ENCODE results near the gene OR7G3. TPM values are rescaled to one million over a fixed set of nuclear protein-coding genes. Genes with fewer than 3 reads are reported as not detected.

Gene OR7G3
- total RNA-seq, 5 donors from 2014 or later (not counting 1 experiment from before 2014, with no cell fraction given): not detected

- POLR2A ChIA-PET: no interaction called here
- ATAC-seq (replicated peaks in 1 of 4): no peak
- Mint-ChIP-seq H3K4me1 (peaks cover 0 to 6% (median 2%) of the 10 kb centered on the region in 3 donors), H3K27ac (no peak overlapping the region), H3K27me3 (peaks cover 18 to 19% of the 10 kb centered on the region in 2 donors), H3K36me3 (no peaks in the 10 kb centered on the region), H3K9me3 (no peaks in the 10 kb centered on the region), H3K4me3 (no peak overlapping the region)
- Histone ChIP-seq H3K27me3 (replicated peaks in 1 of 2; ENCODE audit: control insufficient read depth in 2 of 2, extremely low read depth in 1 of 2, insufficient read depth in 2 of 2, low read length in 1 of 2) (peaks cover 2 to 25% of the 10 kb centered on the region in 2 experiments), H3K36me3 (ENCODE audit: control insufficient read depth in 2 of 2, extremely low read depth in 1 of 2, insufficient read depth in 1 of 2, low read length in 1 of 2) (no peaks in the 10 kb centered on the region), H3K4me3 (ENCODE audit: control insufficient read depth in 1 of 2, extremely low read depth in 1 of 2, low read length in 1 of 2) (no peak overlapping the region), H3K4me1 (ENCODE audit: control insufficient read depth in 1 of 2, extremely low read depth in 1 of 2, insufficient read depth in 2 of 2, low read length in 2 of 2) (no peaks in the 10 kb centered on the region), H3K9me3 (no peaks in the 10 kb centered on the region), H3K27ac (ENCODE audit: low read length) (no peak overlapping the region)
- no CpG with 5 or more reads among the region's 1 CpG for WGBS (ENCODE audit: insufficient coverage)
- DNase-seq: no peak
- CTCF ChIA-PET: interaction anchor here in 1 of 2 donors (0.6 kb wide), 1 partner anchor 1996 kb away, joined by 4 read pairs; no protein-coding TSS in a partner anchor
These were observed 4.2 kb upstream of the OR7G3 start for GRCh38 chr19:9130965-9131364.

GRCh38 chr19:9128171-9128570, 1.4 kb upstream of the OR7G3 start:
- CTCF ChIA-PET: no interaction called here
- H3K27me3 ChIP-seq (replicated peaks in 1 of 2; ENCODE audit: control insufficient read depth in 2 of 2, extremely low read depth in 1 of 2, insufficient read depth in 2 of 2, low read length in 1 of 2): peaks cover 0 to 31% of the 10 kb centered on the region in 2 experiments
- no peak overlapping the region for H3K4me3 Mint-ChIP-seq
- no peak overlapping the region for H3K4me3 ChIP-seq (ENCODE audit: control insufficient read depth in 1 of 2, extremely low read depth in 1 of 2, low read length in 1 of 2)
- H3K9me3 Mint-ChIP-seq: no peaks in the 10 kb centered on the region
- H3K4me1 ChIP-seq (ENCODE audit: control insufficient read depth in 1 of 2, extremely low read depth in 1 of 2, insufficient read depth in 2 of 2, low read length in 2 of 2): no peaks in the 10 kb centered on the region
- H3K27ac ChIP-seq (ENCODE audit: low read length): no peak overlapping the region
- H3K36me3 Mint-ChIP-seq: no peaks in the 10 kb centered on the region
- peaks cover 0 to 6% (median 2%) of the 10 kb centered on the region in 3 donors for H3K4me1 Mint-ChIP-seq
- H3K27me3 Mint-ChIP-seq: peaks cover 21 to 27% of the 10 kb centered on the region in 2 donors
- no peak overlapping the region for H3K27ac Mint-ChIP-seq
- DNase-seq (no peak), ATAC-seq (replicated peaks in 1 of 4) (no peak)
- POLR2A ChIA-PET: no interaction called here
- H3K9me3 ChIP-seq: no peaks in the 10 kb centered on the region
- H3K36me3 ChIP-seq (ENCODE audit: control insufficient read depth in 2 of 2, extremely low read depth in 1 of 2, insufficient read depth in 1 of 2, low read length in 1 of 2): no peaks in the 10 kb centered on the region
- WGBS (ENCODE audit: insufficient coverage): 17% methylated on average over 1 of the region's 3 CpGs

- Histone ChIP-seq H3K4me3 (ENCODE audit: control insufficient read depth in 1 of 2, extremely low read depth in 1 of 2, low read length in 1 of 2) (no peak overlapping the region), H3K4me1 (ENCODE audit: control insufficient read depth in 1 of 2, extremely low read depth in 1 of 2, insufficient read depth in 2 of 2, low read length in 2 of 2) (no peaks in the 10 kb centered on the region), H3K27me3 (replicated peaks in 1 of 2; ENCODE audit: control insufficient read depth in 2 of 2, extremely low read depth in 1 of 2, insufficient read depth in 2 of 2, low read length in 1 of 2) (peaks cover 0 to 8% of the 10 kb centered on the region in 2 experiments), H3K9me3 (no peaks in the 10 kb centered on the region), H3K36me3 (ENCODE audit: control insufficient read depth in 2 of 2, extremely low read depth in 1 of 2, insufficient read depth in 1 of 2, low read length in 1 of 2) (no peaks in the 10 kb centered on the region), H3K27ac (ENCODE audit: low read length) (no peak overlapping the region)
- Mint-ChIP-seq H3K9me3 (no peaks in the 10 kb centered on the region), H3K27ac (no peak overlapping the region), H3K27me3 (peaks cover 25 to 31% of the 10 kb centered on the region in 2 donors), H3K4me3 (no peak overlapping the region), H3K36me3 (no peaks in the 10 kb centered on the region), H3K4me1 (no peaks in the 10 kb centered on the region)
- ATAC-seq (replicated peaks in 1 of 4): no peak
- ChIA-PET POLR2A (no interaction called here), CTCF (no interaction called here)
- WGBS (ENCODE audit: insufficient coverage): no CpG with 5 or more reads among the region's 5 CpGs
- no peak for DNase-seq
These were observed 10.2 kb downstream of the OR7G3 start for GRCh38 chr19:9116547-9116946.

- WGBS (ENCODE audit: insufficient coverage): 94% methylated on average over 2 of the region's 2 CpGs
- H3K9me3 Mint-ChIP-seq: no peaks in the 10 kb centered on the region
- ATAC-seq (replicated peaks in 1 of 4): no peak
These were observed 11.4 kb downstream of the OR7G3 start, which contains the start of gene OR7G1 for GRCh38 chr19:9115307-9115813. TSS of gene OR7G1 (minus strand) at chr19:9115763. CDS start at chr19:9115763, 0 bp downstream.

GRCh38 chr19:9109959-9110358, 16.8 kb downstream of the OR7G3 start:
- H3K9me3 ChIP-seq: no peaks in the 10 kb centered on the region
- no peak overlapping the region for H3K4me3 Mint-ChIP-seq
- H3K27me3 ChIP-seq (replicated peaks in 1 of 2; ENCODE audit: control insufficient read depth in 2 of 2, extremely low read depth in 1 of 2, insufficient read depth in 2 of 2, low read length in 1 of 2): peaks cover 0 to 14% of the 10 kb centered on the region in 2 experiments
- no peak overlapping the region for H3K4me3 ChIP-seq (ENCODE audit: control insufficient read depth in 1 of 2, extremely low read depth in 1 of 2, low read length in 1 of 2)
- ATAC-seq (replicated peaks in 1 of 4) (no peak), DNase-seq (no peak)
- H3K27ac Mint-ChIP-seq: no peak overlapping the region
- CTCF ChIA-PET: no interaction called here
- H3K36me3 Mint-ChIP-seq: no peaks in the 10 kb centered on the region
- POLR2A ChIA-PET: no interaction called here
- H3K4me1 ChIP-seq (ENCODE audit: control insufficient read depth in 1 of 2, extremely low read depth in 1 of 2, insufficient read depth in 2 of 2, low read length in 2 of 2): no peaks in the 10 kb centered on the region
- H3K27me3 Mint-ChIP-seq: peaks cover 17 to 27% of the 10 kb centered on the region in 2 donors
- 86% methylated on average over 1 of the region's 2 CpGs for WGBS (ENCODE audit: insufficient coverage)
- H3K9me3 Mint-ChIP-seq: no peaks in the 10 kb centered on the region
- H3K27ac ChIP-seq (ENCODE audit: low read length): no peak overlapping the region
- H3K4me1 Mint-ChIP-seq: no peaks in the 10 kb centered on the region
- no peaks in the 10 kb centered on the region for H3K36me3 ChIP-seq (ENCODE audit: control insufficient read depth in 2 of 2, extremely low read depth in 1 of 2, insufficient read depth in 1 of 2, low read length in 1 of 2)

More at GRCh38 chr19:9115307-9115813, 11.4 kb downstream of the OR7G3 start, which contains the start of gene OR7G1:
- Mint-ChIP-seq H3K4me3 (no peak within 1 kb of the TSS), H3K27me3 (peaks cover 23 to 26% of the 10 kb centered on the region in 2 donors), H3K36me3 (no peaks in the 10 kb centered on the region), H3K27ac (no peak within 1 kb of the TSS), H3K4me1 (no peaks in the 10 kb centered on the region)
- CTCF ChIA-PET: interaction anchor here in 1 of 2 donors (0.5 kb wide), 1 partner anchor 848 kb away, joined by 4 read pairs; no protein-coding TSS in a partner anchor
- no peaks in the 10 kb centered on the region for H3K36me3 ChIP-seq (ENCODE audit: control insufficient read depth in 2 of 2, extremely low read depth in 1 of 2, insufficient read depth in 1 of 2, low read length in 1 of 2)
- H3K9me3 ChIP-seq: no peaks in the 10 kb centered on the region
- H3K27me3 ChIP-seq (replicated peaks in 1 of 2; ENCODE audit: control insufficient read depth in 2 of 2, extremely low read depth in 1 of 2, insufficient read depth in 2 of 2, low read length in 1 of 2): peaks cover 0 to 8% of the 10 kb centered on the region in 2 experiments
- H3K27ac ChIP-seq (ENCODE audit: low read length): no peak within 1 kb of the TSS
- no peaks in the 10 kb centered on the region for H3K4me1 ChIP-seq (ENCODE audit: control insufficient read depth in 1 of 2, extremely low read depth in 1 of 2, insufficient read depth in 2 of 2, low read length in 2 of 2)
- no peak within 1 kb of the TSS for H3K4me3 ChIP-seq (ENCODE audit: control insufficient read depth in 1 of 2, extremely low read depth in 1 of 2, low read length in 1 of 2)
- POLR2A ChIA-PET: no interaction called here
- DNase-seq: no peak

- no peak within 1 kb of the TSS for H3K4me3 ChIP-seq (ENCODE audit: control insufficient read depth in 1 of 2, extremely low read depth in 1 of 2, low read length in 1 of 2)
- no peaks in the 10 kb centered on the region for H3K36me3 Mint-ChIP-seq
- no peak for DNase-seq
- no peaks in the 10 kb centered on the region for H3K9me3 ChIP-seq
- no CpG with 5 or more reads among the region's 8 CpGs for WGBS (ENCODE audit: insufficient coverage)
- H3K27ac ChIP-seq (ENCODE audit: low read length): no peak within 1 kb of the TSS
- H3K27ac Mint-ChIP-seq: no peak within 1 kb of the TSS
- no peaks in the 10 kb centered on the region for H3K4me1 ChIP-seq (ENCODE audit: control insufficient read depth in 1 of 2, extremely low read depth in 1 of 2, insufficient read depth in 2 of 2, low read length in 2 of 2)
- no peaks in the 10 kb centered on the region for H3K9me3 Mint-ChIP-seq
- H3K4me1 Mint-ChIP-seq: no peaks in the 10 kb centered on the region
- H3K27me3 Mint-ChIP-seq: peaks cover 19 to 32% of the 10 kb centered on the region in 2 donors
- H3K36me3 ChIP-seq (ENCODE audit: control insufficient read depth in 2 of 2, extremely low read depth in 1 of 2, insufficient read depth in 1 of 2, low read length in 1 of 2): no peaks in the 10 kb centered on the region
- CTCF ChIA-PET: no interaction called here
- peaks cover 0 to 22% of the 10 kb centered on the region in 2 experiments for H3K27me3 ChIP-seq (replicated peaks in 1 of 2; ENCODE audit: control insufficient read depth in 2 of 2, extremely low read depth in 1 of 2, insufficient read depth in 2 of 2, low read length in 1 of 2)
- no peak within 1 kb of the TSS for H3K4me3 Mint-ChIP-seq
- no peak for ATAC-seq (replicated peaks in 1 of 4)
- POLR2A ChIA-PET: no interaction called here
These were observed 19.4 kb downstream of the OR7G3 start, which contains the start of gene OR7G2 for GRCh38 chr19:9107375-9107774. TSS of gene OR7G2 (minus strand) at chr19:9107475. CDS start at chr19:9103243, 4,232 bp downstream.
